GM19035 (cell line): Measurements from ENCODE around the gene JARID2.

ENCODE experiments used
- ATAC-seq: cut with Tn5 transposase; IDR thresholded peaks from one replicate; pipeline ENCODE4 v1.9.1; 2021; ENCODE audit not compliant: unreplicated experiment

The JARID2 gene

GRCh38 chr6:15433511-15433861 is 187.6 kb downstream of the JARID2 start:
- no peak for ATAC-seq

GRCh38 chr6:15434263-15434662 is 188.4 kb downstream of the JARID2 start:
- ATAC-seq = no peak

GRCh38 chr6:15434823-15435380 is 189.0 kb downstream of the JARID2 start:
- ATAC-seq = no peak

- no peak for ATAC-seq
Measured at GRCh38 chr6:15435468-15435867, 189.6 kb downstream of the JARID2 start.

- no peak for ATAC-seq
Measured at GRCh38 chr6:15436451-15436850, 190.6 kb downstream of the JARID2 start.

DNA sequence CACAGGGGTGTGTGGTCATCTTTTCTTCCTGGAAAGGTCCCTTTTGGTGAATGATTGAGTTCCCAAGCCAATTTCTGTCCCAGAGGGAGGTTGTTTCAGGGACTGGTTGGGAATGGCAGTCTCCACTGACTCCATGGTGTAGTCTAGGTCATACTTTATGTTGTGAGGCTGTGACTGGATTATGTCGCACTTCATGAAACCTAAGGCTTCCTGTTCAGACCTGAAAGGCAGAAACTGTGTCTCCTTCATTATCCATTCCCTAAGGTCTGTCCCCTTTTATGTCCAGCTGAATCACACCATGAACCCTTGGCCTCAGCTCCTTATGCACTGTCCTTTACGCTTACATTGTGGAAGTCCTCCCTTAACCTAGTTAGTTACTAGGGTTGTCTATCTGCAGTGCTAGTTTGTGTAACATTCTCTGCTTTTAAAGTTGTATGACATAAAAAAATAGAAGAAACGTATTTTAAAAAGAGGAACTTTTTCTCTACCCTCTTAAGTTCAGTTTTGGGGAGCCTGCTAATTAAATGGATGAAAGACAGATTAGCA is 191.3 kb downstream of the JARID2 start:
- ATAC-seq = no peak

- ATAC-seq = no peak
Measured at GRCh38 chr6:15439410-15440025, 193.6 kb downstream of the JARID2 start.

DNA sequence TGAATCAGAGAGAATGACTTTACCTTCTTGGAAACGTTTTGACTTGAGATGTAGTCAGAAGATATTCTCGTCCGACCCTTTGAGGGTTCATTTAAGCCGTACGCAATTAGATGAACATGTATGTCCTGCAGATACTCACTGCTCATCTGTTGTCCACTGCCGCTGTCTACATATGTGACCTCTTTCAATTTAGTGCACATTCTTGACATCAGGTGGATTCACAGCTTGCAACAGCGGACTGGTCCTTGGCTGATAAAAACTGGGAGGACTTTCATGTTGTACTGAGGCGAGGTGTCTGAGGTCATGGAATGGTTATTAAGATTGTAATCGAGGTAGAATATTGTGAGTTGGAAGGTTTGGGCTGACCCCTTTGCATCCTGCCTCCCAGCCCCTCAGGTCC is 194.2 kb downstream of the JARID2 start:
- no peak for ATAC-seq

GRCh38 chr6:15441215-15441868 is 195.5 kb downstream of the JARID2 start:
- ATAC-seq = no peak

GRCh38 chr6:15441981-15442380 is 196.1 kb downstream of the JARID2 start:
- ATAC-seq = no peak

DNA sequence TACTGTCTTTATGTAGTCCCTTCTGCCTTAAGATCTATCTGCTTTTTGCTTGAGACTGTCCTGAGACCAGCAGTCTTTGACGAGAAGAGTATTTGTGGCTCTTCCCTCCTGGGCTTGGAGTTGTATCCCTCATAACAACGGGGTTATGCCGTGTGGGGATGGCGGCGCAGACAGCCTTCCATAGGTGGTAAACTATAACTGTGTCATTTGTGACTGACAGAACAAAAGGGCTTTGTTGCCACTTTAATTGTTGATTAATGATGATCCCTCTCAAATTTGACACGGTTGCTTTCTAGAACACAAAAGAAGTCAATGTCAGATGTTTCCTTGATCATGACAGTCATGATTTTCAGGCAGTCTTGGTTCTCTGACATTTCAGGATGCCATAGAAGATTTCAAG is 196.6 kb downstream of the JARID2 start:
- no peak for ATAC-seq

DNA sequence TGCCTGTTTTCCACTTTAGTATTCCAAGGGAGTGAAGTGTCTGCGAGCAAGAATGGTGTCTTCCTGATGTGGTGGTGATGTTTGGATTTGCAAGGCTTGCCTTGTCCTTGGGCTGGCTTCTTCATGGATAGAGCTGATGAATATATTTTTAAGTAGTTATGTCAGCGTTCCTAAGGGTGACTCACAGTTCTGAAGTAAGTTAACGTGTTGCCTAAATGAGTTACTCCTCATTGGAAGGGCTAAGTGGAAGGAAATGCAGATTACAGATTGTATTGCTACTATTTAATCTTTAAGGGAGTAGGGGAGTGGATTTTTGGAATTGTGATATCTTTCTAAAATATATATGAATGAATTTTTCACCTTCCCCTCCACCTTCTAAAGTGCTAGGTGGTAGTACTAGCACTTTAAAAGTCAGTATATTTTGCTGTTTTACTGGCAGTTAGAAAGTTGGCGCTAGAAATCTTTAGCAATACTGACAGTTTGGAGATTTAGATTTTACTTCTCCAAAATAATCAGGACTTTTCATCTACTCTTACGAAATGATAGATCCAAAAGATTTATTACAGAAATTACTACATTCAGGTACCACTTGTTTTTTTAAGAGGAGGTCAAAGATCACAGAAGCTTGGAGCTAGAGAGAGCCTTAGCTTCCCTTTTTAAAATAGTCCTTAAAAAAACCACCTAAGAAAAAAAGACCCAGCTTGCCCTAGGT is 197.4 kb downstream of the JARID2 start:
- no peak for ATAC-seq

DNA sequence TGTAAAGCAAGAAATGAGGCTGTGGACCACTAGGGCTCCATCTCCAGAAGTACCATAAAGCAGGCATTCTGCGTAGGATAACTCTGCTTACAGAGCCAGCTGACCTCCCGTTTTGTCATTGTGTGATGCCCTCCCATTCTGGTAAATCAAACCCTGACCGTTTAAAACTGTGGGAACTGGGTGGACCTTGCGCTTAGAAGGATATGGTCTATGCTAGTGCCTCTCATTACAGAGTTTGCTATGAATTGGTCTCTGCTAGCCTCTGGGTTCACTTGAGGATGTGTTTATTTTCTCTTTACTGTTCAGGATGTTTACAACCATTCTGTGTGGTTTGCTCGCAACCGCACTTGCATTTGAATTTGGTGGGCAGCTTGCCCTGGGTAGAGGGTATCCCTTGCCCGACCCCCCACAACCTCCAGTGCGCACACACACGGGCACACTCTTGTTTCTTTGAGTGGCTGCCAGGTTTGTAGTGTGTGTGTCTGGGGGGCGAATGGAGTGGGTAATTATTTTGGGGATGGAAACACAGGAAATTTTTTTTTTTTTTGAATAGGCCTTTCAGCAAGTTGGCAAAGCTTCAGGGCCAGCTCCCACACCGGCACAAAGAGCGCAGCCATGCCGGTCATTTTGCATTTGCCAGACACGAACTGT is 198.3 kb downstream of the JARID2 start:
- ATAC-seq = no peak

GRCh38 chr6:15444881-15445280 is 199.0 kb downstream of the JARID2 start:
- ATAC-seq = no peak

- ATAC-seq = no peak
Measured at GRCh38 chr6:15447546-15448267, 201.8 kb downstream of the JARID2 start.

DNA sequence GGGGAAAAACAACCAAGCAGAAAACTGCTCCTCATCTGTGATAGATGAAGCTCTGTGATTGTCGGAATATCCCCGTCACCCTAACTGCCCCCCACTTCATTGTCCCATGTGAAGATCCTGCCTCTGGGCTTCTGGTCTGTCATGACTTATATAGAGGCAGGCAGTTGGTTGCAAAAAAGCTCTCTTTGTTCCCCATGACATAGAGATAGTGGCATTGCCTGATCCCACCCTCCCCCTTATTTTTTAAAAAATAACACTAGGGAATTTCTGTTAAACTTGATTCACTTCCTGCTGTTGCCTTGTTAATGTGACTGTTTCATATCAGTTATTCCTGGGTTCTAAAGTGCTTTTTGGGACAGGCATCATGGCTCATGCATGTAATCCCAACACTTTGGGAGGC is 203.1 kb downstream of the JARID2 start:
- ATAC-seq = no peak

DNA sequence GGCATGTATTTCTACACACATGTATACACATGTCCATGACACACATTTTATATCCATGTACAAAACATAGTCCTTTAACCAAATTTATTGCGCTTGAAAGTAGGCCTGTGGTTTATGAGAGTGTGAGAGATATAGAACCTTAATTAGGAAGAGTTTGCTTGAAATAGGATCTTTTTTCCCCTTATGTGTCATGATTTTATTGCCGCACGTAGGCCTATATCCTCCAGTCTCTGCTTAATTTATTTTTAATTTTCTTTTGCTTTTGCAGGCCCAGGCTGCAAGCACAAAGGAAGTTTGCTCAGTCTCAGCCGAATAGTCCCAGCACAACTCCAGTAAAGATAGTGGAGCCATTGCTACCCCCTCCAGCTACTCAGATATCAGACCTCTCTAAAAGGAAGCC is 205.9 kb downstream of the JARID2 start:
- no peak for ATAC-seq

DNA sequence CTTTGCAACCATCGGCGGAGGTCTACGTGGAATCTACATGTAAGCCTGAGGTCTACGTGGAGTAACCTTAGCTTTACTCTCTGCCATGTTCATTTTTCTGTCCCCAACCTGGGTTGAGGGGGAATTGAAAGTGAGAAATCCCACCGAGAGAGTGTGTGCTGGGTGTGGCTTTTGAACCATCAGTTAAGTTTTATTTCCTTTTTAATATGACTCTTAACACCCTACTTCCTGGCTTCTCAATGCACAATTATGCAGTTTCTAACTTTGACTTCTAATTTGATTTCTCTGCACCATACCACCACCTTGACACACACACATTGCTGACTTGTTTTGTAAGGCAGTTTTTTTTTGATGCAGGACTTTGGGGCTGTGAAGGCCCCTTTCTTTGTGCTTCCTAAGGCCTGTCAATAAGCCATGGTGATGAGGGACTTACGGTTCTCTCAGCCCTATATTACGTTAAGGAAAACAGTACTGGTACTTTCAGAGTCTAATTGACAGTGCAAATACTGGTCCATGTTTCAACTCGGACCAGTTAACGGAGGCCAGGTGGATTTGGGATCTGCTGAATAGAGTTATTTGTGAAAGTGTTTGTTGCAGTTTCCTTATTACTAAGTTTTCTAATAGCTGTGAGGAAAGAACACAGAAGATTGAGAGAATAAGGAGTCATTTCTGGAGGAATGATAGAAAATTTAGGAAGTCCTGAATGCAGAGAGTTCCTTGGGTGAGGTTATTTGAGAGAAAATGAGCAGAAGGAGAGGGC is 206.5 kb downstream of the JARID2 start:
- no peak for ATAC-seq

DNA sequence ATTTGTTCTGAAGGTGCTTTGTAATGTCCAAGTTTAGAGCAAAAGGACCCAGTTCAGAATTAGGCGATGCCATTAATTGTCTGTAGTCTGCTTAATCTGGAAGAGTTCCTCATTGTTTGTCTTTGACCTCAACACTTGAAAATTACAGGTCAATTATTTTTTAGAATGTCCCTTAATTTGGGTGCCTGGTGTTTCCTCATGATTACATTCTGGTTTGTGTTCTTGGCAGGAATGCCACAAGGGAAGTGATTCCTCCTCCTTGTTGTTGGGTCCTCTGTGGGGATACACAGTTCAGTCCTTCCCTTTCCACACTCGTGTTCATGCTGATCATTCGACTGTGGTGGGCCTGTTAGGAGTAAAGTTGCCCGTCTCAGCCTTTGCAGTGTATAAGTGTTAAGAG is 207.3 kb downstream of the JARID2 start:
- ATAC-seq = no peak

- ATAC-seq = no peak
Measured at GRCh38 chr6:15453622-15454021, 207.8 kb downstream of the JARID2 start.
